HCT116 (cell line): ENCODE data around the gene KDM2B. TPM values are rescaled to one million over a fixed set of nuclear protein-coding genes. Genes with fewer than 3 reads are reported as not detected.

ENCODE experiments used
- ATAC-seq: fragments of 200-7000 bp; cut with Tn5 transposase; 2 replicates; pipeline ENCODE4 v1.9.1; 2020; ENCODE audit warnings: mild to moderate bottlenecking, moderate library complexity
- BruUV-seq: library from RNA; stranded (reverse); fragments of 400-500 nt; replicated peaks from 2 replicates; lab custom pipeline; 2021; lab: Mats Ljungman, UMichigan
- CTCF ChIA-PET: fragments of 300-600 bp; sonication (Branson Sonifier 250); formaldehyde crosslinking; loops from one replicate; lab custom pipeline; 2021; ENCODE audit warnings: antibody characterized with exemption; lab: Charles Lee
- POLR2A ChIA-PET: fragments of 300-600, 350-600 bp; sonication (Branson Sonifier 250); formaldehyde crosslinking; loops from one replicate; lab custom pipeline; 2021; ENCODE audit warnings: antibody characterized with exemption; lab: Charles Lee
- RAD21 ChIA-PET, 2 experiments: fragments of 300-600 bp; sonication (Branson Sonifier 250); formaldehyde crosslinking; loops; one replicate each; lab custom pipeline; 2023; ENCODE audit warnings: low total read pairs in 2 of 2; ENCODE audit not compliant: uncharacterized antibody in 2 of 2, unreplicated experiment in 2 of 2, low non-redundant PET in 1 of 2; lab: Charles Lee
- DNase-seq: peaks from one replicate; pipeline ENCODE4 v3.0.0-alpha.2; 2010; ENCODE audit warnings: low read depth, low spot score
- H2AFZ ChIP-seq: fragments of 200-600 bp; shearing (Covaris generic), sonication (generic); 2 replicates; pipeline ENCODE4 v1.6.1; 2017; ENCODE audit warnings: low read depth, mixed run types, mixed read lengths, antibody characterized with exemption, low read length; ENCODE audit not compliant: poor library complexity, severe bottlenecking
- H3K27ac ChIP-seq: 2 replicates; pipeline ENCODE4 v1.5.1; 2012; ENCODE audit warnings: low read depth, low read length
- H3K27me3 ChIP-seq: fragments of 200-600 bp; sonication (generic); 2 replicates; pipeline ENCODE4 v1.6.1; 2016; ENCODE audit warnings: mixed run types, low read length, mixed read lengths; ENCODE audit not compliant: insufficient read depth
- H3K36me3 ChIP-seq, 2 experiments: fragments of 200-500 bp in 1 of 2; fragments of 200-600 bp in 1 of 2; sonication (Bioruptor generic) in 1 of 2; sonication (generic) in 1 of 2; 2 replicates each; pipeline versions ENCODE4 v1.5.1 to v1.6.1; 2014 to 2016; ENCODE audit warnings: low read length in 2 of 2, inconsistent platforms in 1 of 2, mixed read lengths in 1 of 2, mixed run types in 1 of 2; ENCODE audit not compliant: insufficient read depth in 2 of 2, control insufficient read depth in 1 of 2
- H3K4me1 ChIP-seq, 2 experiments: fragments of 200-600 bp in 1 of 2; sonication (generic) in 1 of 2; 2 replicates each; pipeline versions ENCODE4 v1.5.1 to v1.6.1; 2012 to 2017; ENCODE audit warnings: low read length in 2 of 2, inconsistent platforms in 1 of 2, mild to moderate bottlenecking in 1 of 2, mixed read lengths in 1 of 2, mixed run types in 1 of 2, moderate library complexity in 1 of 2; ENCODE audit not compliant: insufficient read depth in 2 of 2, control insufficient read depth in 1 of 2
- H3K4me2 ChIP-seq: fragments of 200-600 bp; sonication (generic); 2 replicates; pipeline ENCODE4 v1.6.1; 2017; ENCODE audit warnings: mixed run types, low read length, mixed read lengths
- H3K4me3 ChIP-seq, 2 experiments: fragments of 200-600 bp in 1 of 2; sonication (generic) in 1 of 2; replicated peaks in 1 of 2; 2 replicates each; pipeline ENCODE4 v1.5.1; 2011 to 2016; ENCODE audit warnings: low read length in 2 of 2, control low read depth in 1 of 2, low read depth in 1 of 2, mild to moderate bottlenecking in 1 of 2, mixed read lengths in 1 of 2, mixed run types in 1 of 2
- H3K79me2 ChIP-seq: fragments of 200-600 bp; sonication (generic); 2 replicates; pipeline ENCODE4 v1.6.1; 2017; ENCODE audit warnings: mild to moderate bottlenecking, mixed run types, low read length, moderate library complexity, mixed read lengths; ENCODE audit not compliant: insufficient read depth
- H3K9ac ChIP-seq: fragments of 200-600 bp; sonication (generic); 2 replicates; pipeline ENCODE4 v1.6.1; 2016; ENCODE audit warnings: low read length, mixed read lengths
- H3K9me2 ChIP-seq: fragments of 200-600 bp; sonication (generic), shearing (Covaris generic); 2 replicates; pipeline ENCODE4 v1.6.1; 2017; ENCODE audit warnings: mixed run types, mild to moderate bottlenecking, moderate library complexity; ENCODE audit not compliant: insufficient read depth
- H3K9me3 ChIP-seq, 2 experiments: fragments of 200-500 bp in 1 of 2; fragments of 200-600 bp in 1 of 2; sonication (Bioruptor generic) in 1 of 2; sonication (generic) in 1 of 2; 2 replicates each; pipeline ENCODE4 v1.6.1; 2014 to 2017; ENCODE audit warnings: low read length in 2 of 2, mixed read lengths in 2 of 2, inconsistent platforms in 1 of 2, low read depth in 1 of 2, mild to moderate bottlenecking in 1 of 2, mixed run types in 1 of 2, moderate library complexity in 1 of 2; ENCODE audit not compliant: control insufficient read depth in 1 of 2, insufficient read depth in 1 of 2
- H4K20me1 ChIP-seq: fragments of 200-600 bp; sonication (generic), shearing (Covaris generic); 2 replicates; pipeline ENCODE4 v1.6.1; 2017; ENCODE audit warnings: mixed run types, mild to moderate bottlenecking, moderate library complexity; ENCODE audit not compliant: insufficient read depth
- CTCF ChIP-seq, 3 experiments: fragments of 200-600 bp in 1 of 3; sonication (generic) in 1 of 3; IDR thresholded peaks in 2 of 3; conservative IDR thresholded peaks in 1 of 3; 2 replicates each; pipeline ENCODE4 v1.5.1; 2012 to 2017; ENCODE audit warnings: low read depth in 2 of 3, low read length in 2 of 3, antibody characterized with exemption in 1 of 3, borderline replicate concordance in 1 of 3, control low read depth in 1 of 3, mild to moderate bottlenecking in 1 of 3, mixed read lengths in 1 of 3, mixed run types in 1 of 3, moderate library complexity in 1 of 3; ENCODE audit not compliant: insufficient read depth in 1 of 3
- FOSL1 ChIP-seq: IDR thresholded peaks from 2 replicates; pipeline ENCODE4 v1.6.1; 2012; ENCODE audit warnings: low read depth
- JUND ChIP-seq: IDR thresholded peaks from 2 replicates; pipeline ENCODE4 v1.6.1; 2012
- MAX ChIP-seq: IDR thresholded peaks from 2 replicates; pipeline ENCODE4 v1.6.1; 2012
- REST ChIP-seq: IDR thresholded peaks from 2 replicates; pipeline ENCODE4 v1.6.1; 2012; ENCODE audit warnings: low read depth
- TCF7L2 ChIP-seq: IDR thresholded peaks from 2 replicates; pipeline ENCODE4 v1.7.0; 2011; ENCODE audit warnings: borderline replicate concordance, inconsistent platforms; ENCODE audit not compliant: insufficient read depth, insufficient read length; ENCODE audit errors: extremely low read depth
- YY1 ChIP-seq: IDR thresholded peaks from 2 replicates; pipeline ENCODE4 v1.6.1; 2011; ENCODE audit warnings: low read length, low read depth, moderate library complexity, mild to moderate bottlenecking; ENCODE audit not compliant: insufficient replicate concordance; ENCODE audit errors: extremely low read depth
- ZBTB33 ChIP-seq: IDR thresholded peaks from 2 replicates; pipeline ENCODE4 v1.6.1; 2011; ENCODE audit warnings: mild to moderate bottlenecking, low read length, moderate library complexity; ENCODE audit not compliant: insufficient replicate concordance; ENCODE audit errors: extremely low read depth
- ZFX ChIP-seq: fragments of 450-650 bp; IDR thresholded peaks from 2 replicates; pipeline ENCODE4 v1.6.1; 2017
- intact Hi-C: fragments of 100-400 bp; cut with micrococcal nuclease; formaldehyde crosslinking; loops from 2 replicates; pipeline ENCODE4 v1.10.0; 2022
- total RNA-seq: library from RNA; stranded (reverse); gene quantifications from one replicate; pipeline ENCODE4 v1.2.1, GENCODE V29; 2021; ENCODE audit not compliant: unreplicated experiment

The KDM2B gene
- total RNA-seq, 1 experiment from 2014 or later, result 36.7 TPM

GRCh38 chr12:121570467-121571283 lies 10.1 kb downstream of the KDM2B start:
- Histone ChIP-seq H3K27me3 (no peaks in the 10 kb centered on the region), H3K9me2 (no peaks in the 10 kb centered on the region), H3K27ac (no peak overlapping the region), H3K79me2 (no peaks in the 10 kb centered on the region), H3K9ac (no peak overlapping the region), H3K4me2 (no peak overlapping the region), H3K4me1 (peaks cover 0 to 4% of the 10 kb centered on the region in 2 experiments; a peak in 2 of 4 replicates), H4K20me1 (no peaks in the 10 kb centered on the region), H3K36me3 (no peaks in the 10 kb centered on the region), H3K4me3 (no peak overlapping the region), H2AFZ (no peak overlapping the region), H3K9me3 (no peaks in the 10 kb centered on the region)
- BruUV-seq, result no TSS peak
- DNase-seq, result no peak
- TF ChIP-seq ZBTB33, result no peak
- TF ChIP-seq REST, result no peak
- no peak for TF ChIP-seq ZFX
- no peak for TF ChIP-seq FOSL1
- no peak for TF ChIP-seq JUND
- no peak for TF ChIP-seq CTCF (IDR thresholded peaks at IDR 0.05 in 2 of 3, conservative IDR thresholded peaks at IDR 0.05 in 1 of 3; ENCODE audit: borderline replicate concordance in 1 of 3, insufficient read depth in 1 of 3, low read depth in 2 of 3, low read length in 2 of 3)
- TF ChIP-seq YY1, result no peak
- TF ChIP-seq MAX, result no peak
- no peak for TF ChIP-seq TCF7L2
- no peak for ATAC-seq
- CTCF ChIA-PET, result no interaction called here
- intact Hi-C loops, result no loop called here
- POLR2A ChIA-PET, result no interaction called here
- RAD21 ChIA-PET, result no interaction called here
